Activated naive CD4-positive, alpha-beta T cell (primary cell): Measurements from ENCODE around the gene ITPK1.

Source experiments
- DNase-seq, 4 experiments: peaks; one replicate each; lab custom pipeline; 2025; lab: John Stamatoyannopoulos, UW

ITPK1 gene

DNA sequence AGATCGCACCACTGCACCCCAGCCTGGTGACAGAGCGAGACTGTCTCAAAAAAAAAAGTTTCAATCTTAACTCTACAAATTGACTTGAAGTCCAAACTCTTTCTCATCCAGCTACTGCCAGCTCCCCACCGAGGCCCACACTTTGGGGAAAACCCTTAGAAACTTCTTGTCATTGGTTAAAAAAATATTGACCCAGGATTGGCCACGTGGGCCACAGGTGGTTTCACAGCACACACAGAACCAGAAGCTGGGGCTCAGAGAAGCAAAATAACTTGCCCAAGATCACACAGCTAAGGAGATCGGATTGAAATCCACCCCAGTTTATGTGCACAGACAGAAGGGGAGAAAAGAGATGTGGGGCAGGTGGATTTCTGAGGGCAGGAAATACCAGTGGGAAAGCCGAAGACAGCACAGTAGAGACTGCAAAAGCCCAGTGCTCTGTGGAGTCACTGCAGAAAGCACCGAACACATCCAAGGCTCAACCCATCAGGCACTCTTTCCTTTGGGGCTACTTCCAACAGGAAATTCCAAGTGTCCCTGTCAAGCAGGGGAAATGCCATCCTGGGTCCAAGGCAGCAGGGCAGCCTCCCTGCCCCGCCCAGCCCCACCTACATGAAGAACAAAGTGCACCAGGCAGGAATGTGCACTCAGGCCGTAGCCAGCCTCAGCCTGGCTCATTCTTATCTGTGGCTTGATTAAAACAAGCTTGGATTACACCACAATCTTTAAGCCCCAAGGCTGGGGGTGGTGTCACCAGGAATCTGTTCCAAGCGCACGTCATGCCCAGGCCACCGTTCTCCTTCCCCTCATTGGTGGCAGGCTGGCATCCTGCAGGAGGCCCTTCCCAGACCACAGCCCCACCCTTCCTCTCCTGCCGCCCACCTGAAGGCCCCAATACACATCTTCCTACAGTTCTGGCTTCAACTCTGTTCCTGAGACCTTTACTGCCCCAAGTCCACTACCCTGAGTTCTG is 72.5 kb downstream of the ITPK1 start:
- DNase-seq: no peak

DNA sequence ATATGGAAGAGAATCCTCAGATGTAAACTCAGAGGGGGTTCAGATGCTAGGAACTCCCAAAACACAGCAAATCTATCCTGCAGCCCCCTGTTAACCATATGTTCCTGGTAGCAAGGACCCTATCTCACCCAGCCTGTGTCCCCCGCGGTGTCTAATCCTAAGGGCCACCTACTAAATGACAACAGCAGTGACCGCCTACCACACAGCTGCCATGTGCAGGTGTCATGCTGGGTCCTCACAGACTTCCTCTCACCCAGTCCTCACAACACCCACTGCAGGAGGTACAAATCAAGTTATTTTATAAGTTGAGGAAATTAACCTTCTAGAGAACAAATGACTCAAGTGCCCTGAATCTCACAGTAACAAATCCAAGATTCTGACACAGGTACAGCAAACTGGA is 73.9 kb downstream of the ITPK1 start:
- DNase-seq: no peak

DNA sequence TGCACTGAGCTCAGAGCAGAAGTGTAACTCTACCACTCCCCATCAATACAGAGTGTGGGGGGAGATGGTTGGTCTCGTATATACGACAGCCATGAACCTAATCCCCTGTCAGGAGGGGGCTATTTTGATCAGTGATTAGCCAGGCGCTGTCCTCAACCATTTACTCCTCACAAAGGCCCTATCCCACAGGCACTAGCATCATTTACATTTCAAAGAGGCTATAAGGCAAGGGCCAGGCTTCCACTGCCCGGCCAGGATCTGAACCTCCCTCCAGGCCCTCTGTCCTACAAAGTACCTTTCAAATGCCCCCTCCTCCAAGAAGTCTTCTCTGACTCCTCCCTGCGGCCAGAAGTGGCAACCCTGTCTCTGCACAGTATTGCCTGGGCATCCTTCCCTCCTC is 74.7 kb downstream of the ITPK1 start:
- DNase-seq: no peak

DNA sequence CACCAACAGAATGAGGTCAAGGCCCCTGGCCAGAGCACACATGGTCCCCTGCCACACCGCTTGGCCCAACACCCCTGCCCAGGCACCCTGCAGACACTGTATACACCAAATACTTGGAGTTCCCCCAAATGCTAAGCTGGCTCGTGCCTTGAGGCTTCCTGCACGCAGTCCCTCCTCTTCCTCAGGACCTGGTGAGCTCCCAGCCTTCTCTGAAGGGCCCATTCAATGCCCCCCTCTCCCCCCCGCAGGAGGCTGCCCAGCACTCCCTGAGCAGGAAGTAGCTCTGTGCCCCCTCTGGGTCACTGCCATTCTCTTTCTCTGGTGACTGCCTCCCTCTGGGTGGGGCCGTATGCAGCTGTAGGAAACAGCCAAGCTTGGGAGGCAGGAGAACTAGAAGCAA is 75.3 kb downstream of the ITPK1 start:
- DNase-seq: no peak

DNA sequence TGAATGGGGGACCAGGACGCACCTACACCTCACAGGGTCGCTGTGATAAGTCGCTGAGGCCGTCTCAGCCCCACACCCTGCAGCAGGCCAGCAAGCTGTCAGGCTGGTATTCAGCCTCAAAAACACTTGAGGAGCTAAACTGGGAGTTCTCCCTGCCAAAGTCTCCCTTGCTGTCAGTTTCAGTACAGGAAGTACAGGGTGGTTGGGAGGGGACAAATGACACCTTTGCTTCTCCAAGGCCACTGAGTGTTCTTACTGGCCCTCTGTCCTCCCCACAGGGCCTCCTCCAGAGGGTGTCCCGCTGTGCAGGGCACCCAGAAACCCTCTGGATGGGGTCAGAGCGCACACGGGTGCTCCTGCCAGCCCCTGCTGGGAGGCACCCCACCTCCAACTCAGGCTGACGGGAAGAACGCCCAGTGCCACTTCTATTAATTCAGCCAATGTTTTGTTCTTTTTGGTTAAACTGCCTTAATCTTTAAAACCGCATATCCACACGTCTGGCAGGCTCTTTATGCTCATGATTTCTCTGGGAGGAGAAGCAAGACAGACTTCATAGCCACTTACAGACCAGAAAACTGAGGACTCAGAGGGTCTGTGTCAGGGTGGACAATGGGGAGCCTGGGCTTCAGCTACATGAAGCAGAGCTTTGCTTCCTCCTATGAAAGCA is 75.9 kb downstream of the ITPK1 start:
- DNase-seq: no peak

DNA sequence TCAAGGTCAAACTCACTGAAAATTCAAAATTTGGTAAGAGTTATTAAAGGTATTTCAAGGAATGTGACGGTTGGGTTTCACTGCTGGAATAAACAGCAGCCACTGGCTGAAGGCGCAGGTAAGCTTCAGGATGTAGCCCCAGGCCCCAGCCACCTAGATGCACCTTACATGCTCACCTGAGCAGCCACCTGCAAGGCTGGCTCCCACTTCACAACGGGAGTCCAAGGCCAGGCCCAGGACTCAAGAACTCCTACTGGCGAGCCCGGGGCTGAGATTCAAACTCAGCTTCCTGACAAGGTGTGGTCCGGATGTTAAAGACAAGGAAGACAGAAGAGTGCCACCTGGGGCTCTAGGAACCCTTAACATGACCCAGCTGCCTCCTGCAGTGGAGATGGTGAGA is 78.4 kb downstream of the ITPK1 start:
- no peak for DNase-seq

DNA sequence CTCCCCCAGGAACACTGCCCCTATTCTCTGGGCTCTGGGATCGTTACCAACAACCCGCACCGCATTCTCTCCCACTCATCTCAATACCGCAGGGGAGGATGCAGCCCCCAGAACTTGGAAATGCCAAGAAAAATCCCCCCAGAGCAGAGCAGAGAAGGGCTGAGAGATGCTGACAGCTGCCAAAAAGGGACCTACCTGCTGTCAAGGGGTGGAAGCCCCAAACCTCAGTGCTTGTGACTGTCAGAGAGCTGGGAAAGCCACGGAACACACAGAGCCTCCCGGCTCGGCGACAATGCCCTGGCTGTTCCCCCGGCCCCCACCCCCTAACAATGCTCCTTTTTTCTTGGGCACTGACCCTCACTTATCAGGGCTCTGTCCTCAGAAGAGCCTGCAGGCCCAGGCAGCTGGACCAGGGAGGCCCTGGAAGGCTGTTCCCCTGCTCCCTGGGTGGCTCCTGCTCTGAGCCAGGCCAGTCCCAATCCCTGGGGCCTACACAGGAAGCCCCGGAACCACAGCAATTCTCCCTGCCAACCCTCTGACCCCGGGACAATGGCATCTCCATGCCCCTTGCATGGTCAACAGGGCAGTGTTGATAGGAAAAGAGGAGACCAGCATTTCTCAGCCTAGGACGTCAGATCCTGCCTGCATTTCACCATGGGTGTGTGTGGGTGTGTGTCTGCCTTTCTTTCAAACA is 78.9 kb downstream of the ITPK1 start:
- no peak for DNase-seq

DNA sequence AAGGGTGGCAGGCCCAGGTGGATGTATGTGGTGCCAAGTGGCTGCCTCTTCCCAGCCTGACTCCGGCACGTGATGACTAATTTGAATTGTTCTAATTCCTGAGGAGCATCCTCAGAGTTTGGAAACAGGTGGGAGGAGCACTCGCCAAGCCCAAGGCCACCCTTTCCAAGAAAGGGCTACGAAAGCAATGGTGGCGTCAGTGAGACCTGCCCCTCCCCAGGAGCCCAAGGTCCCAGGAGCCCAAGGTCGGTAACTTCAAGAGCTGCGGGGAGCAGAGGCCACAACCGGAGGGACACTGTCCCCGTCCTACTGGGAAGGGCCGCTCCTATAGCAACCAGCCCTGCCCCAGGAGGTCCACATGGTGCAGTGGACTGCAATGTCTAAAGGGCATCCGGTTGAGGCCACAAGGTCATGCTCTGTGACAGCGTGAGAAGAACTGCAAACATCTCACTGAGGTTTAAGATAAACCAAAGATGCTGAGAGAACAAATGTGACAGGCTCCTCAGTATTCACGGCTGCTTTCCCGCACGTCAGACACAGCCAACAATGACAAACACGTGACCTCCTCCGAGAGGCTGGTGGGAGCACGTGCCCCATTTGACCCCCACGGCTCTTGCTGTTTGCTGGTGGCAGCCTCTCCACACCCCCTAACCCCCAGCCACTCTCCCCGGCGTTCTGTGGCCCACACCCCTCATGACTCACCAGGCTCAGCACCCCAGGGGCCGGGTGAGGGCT is 79.6 kb downstream of the ITPK1 start:
- DNase-seq: no peak

DNA sequence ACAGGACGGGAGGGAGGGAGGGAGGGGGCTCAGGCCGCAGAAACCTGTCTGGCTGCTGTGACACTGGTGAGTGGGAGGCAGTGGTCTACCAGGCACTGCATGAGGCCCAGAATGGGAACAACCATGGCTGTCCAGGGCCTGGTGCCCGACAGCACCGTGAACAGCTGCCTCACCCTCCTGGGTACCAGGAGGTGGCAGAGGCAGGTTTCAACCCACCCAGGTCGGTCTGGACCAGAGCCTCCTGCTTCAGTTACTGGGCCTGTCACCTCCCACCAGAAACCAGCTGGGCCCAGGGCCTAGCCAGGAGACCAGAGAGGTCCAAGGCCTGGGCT is 80.2 kb downstream of the ITPK1 start:
- no peak for DNase-seq

DNA sequence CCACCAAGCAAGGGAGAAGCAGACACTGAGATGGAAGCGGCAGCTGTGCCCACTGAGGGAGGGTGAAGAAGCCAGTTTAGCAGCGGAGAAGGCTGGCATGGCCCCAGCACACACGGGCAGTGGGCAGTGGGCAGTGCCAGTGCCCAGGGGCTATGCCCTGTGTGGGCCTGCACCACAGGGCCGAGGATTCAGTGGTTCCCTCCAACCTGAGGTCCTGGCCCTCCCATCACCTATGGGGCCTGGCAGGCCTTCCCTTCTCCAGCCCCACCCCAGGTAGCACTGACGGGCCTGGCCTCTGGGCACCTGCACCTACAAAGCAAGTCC is 81.1 kb downstream of the ITPK1 start:
- no peak for DNase-seq

DNA sequence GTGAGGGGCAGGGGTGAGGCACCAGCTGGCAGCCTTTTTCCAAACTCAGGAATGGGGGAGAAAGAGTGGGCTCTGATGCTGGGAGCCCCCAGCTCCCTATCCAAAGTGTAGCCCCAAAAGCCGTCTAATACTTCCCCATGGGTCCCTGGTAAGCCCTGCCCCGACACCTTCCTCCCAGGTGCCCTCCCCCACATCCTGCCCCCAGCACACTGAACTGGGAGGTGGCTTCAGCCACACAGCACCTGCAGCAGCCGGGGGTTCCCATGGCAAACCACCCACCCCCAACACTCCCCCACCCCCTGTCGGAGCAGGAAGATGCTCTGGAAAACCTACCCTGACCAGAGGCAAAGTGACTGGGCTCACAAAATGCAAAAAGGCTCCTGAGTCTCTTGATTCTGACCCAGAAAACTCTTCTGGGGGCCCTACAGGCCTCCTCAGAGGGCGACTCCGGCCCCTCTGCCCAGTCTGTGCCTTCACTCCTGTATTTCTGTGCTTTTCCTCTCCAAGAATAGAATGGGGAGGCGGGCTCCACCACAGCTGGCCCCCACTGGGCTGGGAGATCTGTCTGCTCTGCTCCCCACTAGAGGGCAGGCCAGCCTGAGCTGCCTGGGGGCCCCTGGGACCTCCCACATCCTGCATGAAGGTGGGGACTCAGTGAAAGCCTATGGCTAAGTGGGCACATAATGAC is 81.6 kb downstream of the ITPK1 start:
- DNase-seq: peak in 1 of 4 experiments; percentile 36

DNA sequence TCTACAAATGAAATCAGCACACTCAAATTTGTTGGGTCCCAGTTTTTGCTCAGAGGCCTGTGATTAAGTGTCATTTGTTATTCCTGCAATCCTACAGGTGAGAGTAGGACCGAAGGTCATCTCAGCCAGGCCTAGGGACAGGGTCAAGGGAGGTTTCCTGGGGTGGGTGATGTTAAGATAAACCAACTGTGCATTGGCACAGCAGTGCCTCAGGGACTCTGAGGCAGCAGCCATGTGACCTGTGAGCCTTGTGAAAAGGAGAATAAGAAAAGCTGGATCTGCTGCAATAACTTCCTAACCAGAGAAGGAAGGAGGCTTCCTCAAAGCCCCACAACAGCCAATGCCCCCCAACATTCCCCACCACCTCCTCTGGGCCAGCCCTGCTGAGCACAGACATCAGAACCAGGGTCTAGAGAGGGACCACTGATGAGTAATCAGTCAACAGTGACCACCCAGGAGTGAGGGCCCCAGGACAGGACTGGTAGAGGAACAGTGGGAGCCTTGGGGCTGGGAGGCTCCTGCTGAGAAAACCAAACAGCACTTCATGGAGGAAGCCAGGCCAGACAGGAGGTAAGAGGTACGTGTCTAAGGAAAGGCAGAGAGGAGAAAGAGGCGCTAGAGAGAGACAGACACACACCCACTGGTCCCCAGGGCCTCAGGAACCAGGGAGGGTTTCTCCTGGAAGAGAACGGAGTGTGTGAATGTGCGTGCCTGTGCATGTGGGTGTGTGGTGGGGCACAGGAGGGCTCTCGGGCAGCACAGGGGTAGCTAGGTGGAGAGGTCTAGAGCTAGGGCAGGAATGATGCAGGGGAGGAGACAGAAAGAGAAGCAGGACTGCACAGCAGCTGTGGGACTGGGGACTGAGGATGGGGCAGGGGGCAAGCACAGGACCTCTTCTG is 82.4 kb downstream of the ITPK1 start:
- DNase-seq: no peak

DNA sequence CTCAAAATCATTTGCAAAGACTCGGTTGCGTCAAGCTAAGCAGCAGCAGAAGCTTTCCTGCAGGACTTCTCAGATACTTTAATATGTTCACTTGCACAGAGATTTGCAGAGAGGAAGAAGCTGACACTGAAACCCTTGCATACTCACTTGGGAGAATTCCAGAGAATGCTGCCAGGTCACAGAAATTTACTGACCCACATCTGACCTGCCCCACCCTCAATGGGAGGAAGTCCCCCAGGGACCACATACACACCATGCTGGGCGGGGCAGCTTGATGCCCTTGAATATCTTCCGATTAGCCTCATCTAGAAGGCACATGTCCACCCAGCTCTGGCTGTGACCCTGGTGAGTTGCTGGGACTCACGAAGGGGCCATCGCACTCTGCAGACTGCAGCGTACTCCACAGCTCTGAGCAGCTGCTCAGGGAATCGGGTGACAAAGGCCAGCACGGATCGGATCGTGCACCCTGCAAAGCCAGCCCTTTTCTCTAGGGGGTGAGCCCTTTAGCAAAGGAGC is 83.2 kb downstream of the ITPK1 start:
- DNase-seq: no peak

DNA sequence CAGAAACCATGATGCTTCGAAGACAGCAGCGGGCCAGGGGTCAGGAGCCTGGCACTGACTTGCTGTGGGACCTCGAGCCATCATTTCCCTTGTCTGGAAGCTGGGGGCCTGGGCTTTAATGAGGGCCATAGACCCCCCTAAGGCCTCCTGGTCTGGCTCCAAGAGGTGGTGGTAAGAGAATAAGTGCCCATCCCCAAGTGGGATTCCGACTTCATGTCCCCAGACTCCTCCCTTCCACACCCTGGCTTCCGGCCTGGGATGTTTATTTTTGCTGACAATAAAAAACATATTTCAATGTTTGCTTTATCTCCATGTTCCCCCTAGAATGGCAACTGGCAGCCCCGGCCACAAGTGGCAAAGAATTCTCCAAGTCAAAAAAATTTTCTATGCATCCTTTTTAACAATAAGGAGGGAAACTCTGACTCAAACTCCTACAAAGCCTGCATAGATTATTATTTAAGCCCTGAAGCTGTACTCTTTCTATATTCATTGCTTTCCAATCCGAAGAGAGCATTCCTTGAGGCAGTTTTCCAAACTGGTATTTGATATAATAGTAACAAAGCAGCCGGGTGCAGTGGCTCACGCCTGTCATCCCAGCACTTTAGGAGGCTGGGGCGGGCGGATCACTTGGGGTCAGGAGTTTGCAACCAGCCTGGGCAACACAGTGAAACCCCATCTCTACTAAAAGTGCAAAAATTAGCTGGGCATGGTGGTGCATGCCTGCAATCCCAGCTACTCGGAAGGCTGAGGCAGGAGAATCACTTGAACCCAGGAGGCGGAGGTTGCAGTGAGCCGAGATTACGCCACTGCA is 84.0 kb downstream of the ITPK1 start:
- no peak for DNase-seq

DNA sequence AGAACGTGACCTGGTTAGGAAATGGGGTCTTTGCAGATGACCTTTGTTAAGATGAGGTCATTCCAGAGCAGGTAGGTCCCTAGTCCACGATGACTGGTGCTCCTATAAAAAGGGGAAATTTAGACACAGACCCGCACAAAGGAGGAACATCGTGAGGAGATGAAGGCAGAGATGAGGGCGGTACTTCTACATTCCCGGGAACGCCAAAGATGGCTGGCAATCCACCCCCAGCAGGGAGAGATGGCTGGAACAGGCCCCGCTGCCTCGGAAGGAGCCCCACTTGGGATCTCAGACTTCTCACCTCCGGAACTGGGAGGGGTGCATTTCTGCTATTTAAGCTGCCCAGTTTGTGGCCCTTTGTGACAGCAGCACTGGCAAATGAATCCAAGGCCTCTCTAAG is 85.0 kb downstream of the ITPK1 start:
- no peak for DNase-seq

DNA sequence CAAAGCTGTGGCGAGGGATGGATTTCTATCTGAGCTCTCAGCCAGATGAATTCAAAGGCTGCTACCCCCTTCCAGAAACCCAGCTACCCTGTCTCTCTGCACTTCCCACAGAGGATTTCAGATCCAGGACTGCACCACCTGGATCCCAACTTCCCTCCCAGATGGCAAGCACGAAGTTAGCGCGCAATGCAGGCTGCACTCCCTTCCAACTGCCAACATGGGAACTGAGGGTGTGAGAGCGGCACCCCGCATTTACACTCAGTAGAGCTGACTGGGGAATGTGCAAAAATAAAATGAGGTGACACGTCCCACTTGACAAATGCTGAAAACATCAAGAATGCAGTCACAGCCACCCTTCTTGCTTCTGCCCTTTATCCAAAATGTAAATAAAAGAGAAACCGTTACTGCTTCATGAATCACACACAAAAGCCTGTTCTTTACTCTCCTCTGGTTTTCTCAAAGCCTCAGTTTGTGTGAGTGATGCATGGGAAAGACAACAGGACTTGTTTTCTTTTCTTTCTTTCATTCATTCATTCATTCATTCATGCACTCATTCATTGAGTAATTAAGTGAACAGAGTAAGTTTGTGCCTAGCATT is 85.7 kb downstream of the ITPK1 start:
- no peak for DNase-seq

DNA sequence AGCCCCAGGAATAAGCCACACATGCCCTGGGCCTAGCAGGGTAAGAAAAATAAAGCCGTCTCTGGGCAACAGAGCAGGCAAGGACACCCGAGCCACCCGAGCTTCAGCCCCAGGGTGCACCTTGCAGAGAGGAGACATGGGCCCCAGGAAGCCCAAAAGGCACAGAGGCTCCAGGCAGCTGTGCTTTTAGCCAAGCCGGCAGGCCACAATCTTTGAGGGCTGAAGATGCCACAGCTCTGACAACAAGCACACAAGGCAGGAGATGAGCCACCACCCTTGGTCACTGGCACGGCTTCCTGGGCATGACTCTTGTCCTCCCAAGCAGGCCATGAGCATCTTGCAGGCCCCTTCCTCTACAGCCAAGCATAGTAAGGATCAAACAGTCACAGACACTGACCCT is 86.3 kb downstream of the ITPK1 start:
- no peak for DNase-seq

DNA sequence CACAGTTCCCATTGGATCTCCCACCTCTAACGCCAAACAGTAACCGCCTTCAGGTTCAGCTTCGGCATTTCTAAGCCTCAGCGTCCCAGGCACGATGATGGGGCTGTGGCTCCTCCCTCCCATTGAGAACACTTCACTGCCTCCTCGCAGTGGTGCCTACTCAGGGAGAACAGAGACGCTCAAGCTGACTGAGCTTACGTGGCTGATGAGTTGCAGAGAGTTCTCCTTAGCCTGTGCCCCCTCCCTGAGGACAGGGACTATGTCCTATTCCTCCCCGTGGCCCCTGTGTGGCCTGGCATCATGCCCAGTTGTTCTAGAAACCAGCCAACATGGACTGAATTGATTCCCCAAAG is 87.0 kb downstream of the ITPK1 start:
- DNase-seq: no peak
